ENCODE measurements around the gene NOL4. TPM values are rescaled to one million over a fixed set of nuclear protein-coding genes. Genes with fewer than 3 reads are reported as not detected.

The NOL4 gene
- total and polyA plus RNA-seq, 2 experiments from 2014 or later, result 0.52 to 0.63 TPM

DNA sequence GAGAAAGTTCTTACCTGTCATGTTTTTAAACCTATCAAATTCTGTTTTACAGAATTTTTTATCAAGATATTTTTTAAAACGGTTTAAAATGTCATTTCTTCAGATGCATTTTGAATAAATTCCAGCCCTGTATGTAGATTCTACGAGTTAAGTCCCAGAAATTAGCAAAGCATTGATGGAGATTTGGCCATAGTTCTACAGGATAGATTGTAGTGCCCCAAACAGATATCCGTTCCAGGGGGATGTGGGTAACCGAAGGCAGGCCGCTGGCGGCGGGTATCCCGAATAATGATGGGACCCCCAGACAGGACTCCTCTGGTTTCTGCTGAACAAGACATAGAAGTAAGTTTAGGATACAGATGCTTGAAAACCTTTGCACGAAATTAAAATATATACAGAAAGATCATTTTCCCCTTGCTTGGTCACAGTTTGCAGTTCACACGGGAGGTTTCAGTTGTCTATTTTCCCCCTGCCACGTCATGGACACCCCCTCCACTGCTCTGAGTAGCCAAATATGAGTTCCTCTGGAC, 755 bp downstream of the NOL4 start:
- DNase-seq (ENCODE audit: low spot score), result no peak
- no peaks in the 10 kb centered on the region for H3K36me3 ChIP-seq (ENCODE audit: insufficient read depth)
- H3K4me2 ChIP-seq, result peak overlapping the region; percentile 96
- peak overlapping the region; percentile 97 for H2AFZ ChIP-seq
- Mint-ChIP-seq H3K27ac (no peak overlapping the region), H3K36me3 (ENCODE audit: low read depth) (no peaks in the 10 kb centered on the region), H3K27me3 (ENCODE audit: insufficient read depth, low read depth, poor library complexity) (peaks cover 36% of the 10 kb centered on the region), H3K9me3 (no peaks in the 10 kb centered on the region), H3K4me3 (peak overlapping the region; percentile 79), H3K4me1 (peaks cover 14% of the 10 kb centered on the region; the same call in 2 of the 3 replicates)
- H3K27me3 ChIP-seq (ENCODE audit: insufficient read depth), result peaks cover 53% of the 10 kb centered on the region
- TF ChIP-seq ZNF114 (CRISPR knock-in tag; IDR thresholded peaks at IDR 0.05) (no peak), CREB1 (CRISPR knock-in tag; IDR thresholded peaks at IDR 0.05; ENCODE audit: low read depth) (no peak), EZH2 (IDR thresholded peaks at IDR 0.05; ENCODE audit: low read depth, unreplicated experiment) (peak; percentile 68)
- peaks cover 10% of the 10 kb centered on the region for H3K4me1 ChIP-seq (ENCODE audit: insufficient read depth)
- H3K79me2 ChIP-seq (replicated peaks; ENCODE audit: insufficient read depth), result no peaks in the 10 kb centered on the region
- H3K9me2 ChIP-seq (ENCODE audit: insufficient read depth), result 0 out of 2 replicates have a peak, but pooled peaks cover 4% of the 10 kb centered on the region
- peaks cover 4% of the 10 kb centered on the region; the same call in 1 of the 2 replicates for H3F3A ChIP-seq (replicated peaks; ENCODE audit: low read depth)
- ATAC-seq, result no peak
- H4K20me1 ChIP-seq (replicated peaks; ENCODE audit: insufficient read depth), result 0 out of 2 replicates have a peak, but pooled peaks cover 5% of the 10 kb centered on the region
- H3K4me3 ChIP-seq, result peak overlapping the region; percentile 80
- H3K27ac ChIP-seq (ENCODE audit: low read depth), result no peak overlapping the region

DNA sequence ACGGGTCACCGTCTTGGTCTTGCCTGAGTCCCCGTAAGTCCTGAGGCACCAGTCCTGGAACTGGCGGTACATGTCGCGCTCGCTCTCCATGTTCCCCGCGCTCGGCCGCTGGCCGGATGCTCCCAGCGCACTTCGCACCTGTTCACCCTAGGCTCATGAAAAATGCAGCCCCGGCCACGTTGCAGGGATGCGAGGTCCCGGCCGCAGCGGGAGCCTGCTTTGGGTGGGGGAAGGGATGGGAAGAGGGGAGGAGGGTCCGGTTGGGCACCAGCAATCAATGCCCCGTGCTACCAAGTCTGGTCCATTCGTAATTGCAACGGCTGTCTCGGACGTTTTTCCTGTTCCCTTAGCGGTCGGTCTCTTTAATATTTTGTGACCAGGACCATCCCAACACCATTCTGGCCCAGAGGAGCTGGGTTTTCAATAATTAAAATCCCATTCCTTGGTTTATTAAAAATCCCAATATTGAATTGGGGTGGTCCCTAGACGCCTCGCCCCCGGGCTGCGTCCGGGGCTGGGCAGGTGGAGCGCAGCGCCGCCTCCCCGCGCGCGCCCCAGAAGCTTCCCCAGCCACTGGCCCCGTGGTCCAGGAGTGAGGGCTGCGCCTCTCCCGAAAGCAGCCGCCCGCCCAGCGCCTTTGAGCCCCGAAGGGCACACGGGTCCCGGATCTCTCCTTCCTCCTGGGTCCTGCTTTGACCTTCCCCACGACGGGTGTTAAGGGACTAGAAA, 1.4 kb downstream of the NOL4 start:
- Histone ChIP-seq H3K36me3 (ENCODE audit: insufficient read depth) (no peaks in the 10 kb centered on the region), H3F3A (replicated peaks; ENCODE audit: low read depth) (peaks cover 4% of the 10 kb centered on the region; the same call in 1 of the 2 replicates), H2AFZ (peak overlapping the region; percentile 97), H3K9me2 (ENCODE audit: insufficient read depth) (no peaks in the 10 kb centered on the region), H3K27ac (ENCODE audit: low read depth) (no peak overlapping the region), H3K4me1 (ENCODE audit: insufficient read depth) (peaks cover 10% of the 10 kb centered on the region), H3K4me3 (peak overlapping the region; percentile 80), H3K27me3 (ENCODE audit: insufficient read depth) (peaks cover 53% of the 10 kb centered on the region), H3K4me2 (peak overlapping the region; percentile 96), H4K20me1 (replicated peaks; ENCODE audit: insufficient read depth) (0 out of 2 replicates have a peak, but pooled peaks cover 5% of the 10 kb centered on the region), H3K79me2 (replicated peaks; ENCODE audit: insufficient read depth) (no peaks in the 10 kb centered on the region)
- TF ChIP-seq CREB1 (CRISPR knock-in tag; IDR thresholded peaks at IDR 0.05; ENCODE audit: low read depth) (0 out of 2 replicates have a peak, but pooled peaks have one; percentile 14), JUNB (IDR thresholded peaks at IDR 0.05; ENCODE audit: unreplicated experiment) (no peak)
- peak overlapping the region; percentile 81 for H3K4me3 Mint-ChIP-seq
- H3K9me3 Mint-ChIP-seq, result no peaks in the 10 kb centered on the region
- no peak overlapping the region for H3K27ac Mint-ChIP-seq
- H3K4me1 Mint-ChIP-seq, result peaks cover 14% of the 10 kb centered on the region; the same call in 2 of the 3 replicates
- ATAC-seq (peak; percentile 37), DNase-seq (ENCODE audit: low spot score) (peak; percentile 80)
- H3K27me3 Mint-ChIP-seq (ENCODE audit: insufficient read depth, low read depth, poor library complexity), result peaks cover 36% of the 10 kb centered on the region
- H3K36me3 Mint-ChIP-seq (ENCODE audit: low read depth), result no peaks in the 10 kb centered on the region

DNA sequence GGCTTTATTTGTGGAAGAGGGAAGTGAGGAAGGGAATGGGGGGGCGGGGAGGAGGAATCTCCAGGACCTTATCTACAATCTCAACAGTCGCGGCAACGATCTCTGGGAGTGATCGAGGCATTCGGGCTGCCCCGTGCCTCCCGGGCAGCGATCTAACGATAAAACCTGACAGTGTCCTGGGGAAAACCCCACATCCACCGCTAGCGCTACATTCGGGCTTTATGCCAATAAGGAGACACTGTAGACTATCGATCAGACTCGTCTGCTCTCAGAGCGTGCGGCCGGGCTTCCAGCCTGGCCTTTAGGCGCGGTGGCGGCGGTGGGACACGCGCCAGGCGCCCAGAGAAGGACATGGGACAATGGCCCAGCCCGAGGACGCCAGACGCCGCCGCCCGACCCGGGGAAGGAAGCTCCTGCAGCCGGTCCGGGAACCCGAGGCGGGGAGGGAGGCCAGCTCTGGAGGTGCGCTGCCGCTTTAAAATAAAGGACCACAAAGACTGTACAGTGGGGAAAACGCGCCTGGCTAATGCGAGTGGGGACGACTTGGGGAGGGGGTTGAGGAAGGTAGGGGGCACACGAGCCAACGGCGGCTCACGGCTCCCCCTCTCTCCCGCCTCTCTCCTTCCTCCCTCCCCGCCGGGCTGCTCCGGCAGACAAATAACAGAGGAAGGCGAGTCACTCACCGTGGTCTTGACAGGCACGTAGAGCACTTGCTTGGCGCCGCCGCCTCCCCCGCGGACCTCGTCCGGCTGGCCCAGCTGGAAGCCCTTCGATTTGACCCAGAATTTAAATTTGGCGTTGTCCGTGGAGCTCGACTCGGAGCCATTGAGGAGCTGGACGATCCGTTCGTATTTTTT, 2.2 kb downstream of the NOL4 start:
- ATAC-seq (peak; percentile 55), DNase-seq (ENCODE audit: low spot score) (peak; percentile 79)
- Histone ChIP-seq H3K27me3 (ENCODE audit: insufficient read depth) (peaks cover 53% of the 10 kb centered on the region), H3K36me3 (ENCODE audit: insufficient read depth) (no peaks in the 10 kb centered on the region), H3K4me1 (ENCODE audit: insufficient read depth) (peaks cover 10% of the 10 kb centered on the region), H3F3A (replicated peaks; ENCODE audit: low read depth) (peaks cover 4% of the 10 kb centered on the region; the same call in 1 of the 2 replicates), H3K4me3 (peak overlapping the region; percentile 80), H3K4me2 (peak overlapping the region; percentile 96), H3K79me2 (replicated peaks; ENCODE audit: insufficient read depth) (no peaks in the 10 kb centered on the region), H3K27ac (ENCODE audit: low read depth) (no peak overlapping the region), H3K9me2 (ENCODE audit: insufficient read depth) (no peaks in the 10 kb centered on the region), H2AFZ (peak overlapping the region; percentile 97), H4K20me1 (replicated peaks; ENCODE audit: insufficient read depth) (0 out of 2 replicates have a peak, but pooled peaks cover 5% of the 10 kb centered on the region)
- H3K27me3 Mint-ChIP-seq (ENCODE audit: insufficient read depth, low read depth, poor library complexity), result peaks cover 36% of the 10 kb centered on the region
- H3K9me3 Mint-ChIP-seq, result no peaks in the 10 kb centered on the region
- H3K4me3 Mint-ChIP-seq, result peak overlapping the region; percentile 81
- H3K27ac Mint-ChIP-seq, result no peak overlapping the region
- peaks cover 14% of the 10 kb centered on the region; the same call in 2 of the 3 replicates for H3K4me1 Mint-ChIP-seq
- H3K36me3 Mint-ChIP-seq (ENCODE audit: low read depth), result no peaks in the 10 kb centered on the region
- TF ChIP-seq JUNB (IDR thresholded peaks at IDR 0.05; ENCODE audit: unreplicated experiment) (no peak), CREB1 (CRISPR knock-in tag; IDR thresholded peaks at IDR 0.05; ENCODE audit: low read depth) (no peak)
- TF ChIP-seq, protein P1, sequence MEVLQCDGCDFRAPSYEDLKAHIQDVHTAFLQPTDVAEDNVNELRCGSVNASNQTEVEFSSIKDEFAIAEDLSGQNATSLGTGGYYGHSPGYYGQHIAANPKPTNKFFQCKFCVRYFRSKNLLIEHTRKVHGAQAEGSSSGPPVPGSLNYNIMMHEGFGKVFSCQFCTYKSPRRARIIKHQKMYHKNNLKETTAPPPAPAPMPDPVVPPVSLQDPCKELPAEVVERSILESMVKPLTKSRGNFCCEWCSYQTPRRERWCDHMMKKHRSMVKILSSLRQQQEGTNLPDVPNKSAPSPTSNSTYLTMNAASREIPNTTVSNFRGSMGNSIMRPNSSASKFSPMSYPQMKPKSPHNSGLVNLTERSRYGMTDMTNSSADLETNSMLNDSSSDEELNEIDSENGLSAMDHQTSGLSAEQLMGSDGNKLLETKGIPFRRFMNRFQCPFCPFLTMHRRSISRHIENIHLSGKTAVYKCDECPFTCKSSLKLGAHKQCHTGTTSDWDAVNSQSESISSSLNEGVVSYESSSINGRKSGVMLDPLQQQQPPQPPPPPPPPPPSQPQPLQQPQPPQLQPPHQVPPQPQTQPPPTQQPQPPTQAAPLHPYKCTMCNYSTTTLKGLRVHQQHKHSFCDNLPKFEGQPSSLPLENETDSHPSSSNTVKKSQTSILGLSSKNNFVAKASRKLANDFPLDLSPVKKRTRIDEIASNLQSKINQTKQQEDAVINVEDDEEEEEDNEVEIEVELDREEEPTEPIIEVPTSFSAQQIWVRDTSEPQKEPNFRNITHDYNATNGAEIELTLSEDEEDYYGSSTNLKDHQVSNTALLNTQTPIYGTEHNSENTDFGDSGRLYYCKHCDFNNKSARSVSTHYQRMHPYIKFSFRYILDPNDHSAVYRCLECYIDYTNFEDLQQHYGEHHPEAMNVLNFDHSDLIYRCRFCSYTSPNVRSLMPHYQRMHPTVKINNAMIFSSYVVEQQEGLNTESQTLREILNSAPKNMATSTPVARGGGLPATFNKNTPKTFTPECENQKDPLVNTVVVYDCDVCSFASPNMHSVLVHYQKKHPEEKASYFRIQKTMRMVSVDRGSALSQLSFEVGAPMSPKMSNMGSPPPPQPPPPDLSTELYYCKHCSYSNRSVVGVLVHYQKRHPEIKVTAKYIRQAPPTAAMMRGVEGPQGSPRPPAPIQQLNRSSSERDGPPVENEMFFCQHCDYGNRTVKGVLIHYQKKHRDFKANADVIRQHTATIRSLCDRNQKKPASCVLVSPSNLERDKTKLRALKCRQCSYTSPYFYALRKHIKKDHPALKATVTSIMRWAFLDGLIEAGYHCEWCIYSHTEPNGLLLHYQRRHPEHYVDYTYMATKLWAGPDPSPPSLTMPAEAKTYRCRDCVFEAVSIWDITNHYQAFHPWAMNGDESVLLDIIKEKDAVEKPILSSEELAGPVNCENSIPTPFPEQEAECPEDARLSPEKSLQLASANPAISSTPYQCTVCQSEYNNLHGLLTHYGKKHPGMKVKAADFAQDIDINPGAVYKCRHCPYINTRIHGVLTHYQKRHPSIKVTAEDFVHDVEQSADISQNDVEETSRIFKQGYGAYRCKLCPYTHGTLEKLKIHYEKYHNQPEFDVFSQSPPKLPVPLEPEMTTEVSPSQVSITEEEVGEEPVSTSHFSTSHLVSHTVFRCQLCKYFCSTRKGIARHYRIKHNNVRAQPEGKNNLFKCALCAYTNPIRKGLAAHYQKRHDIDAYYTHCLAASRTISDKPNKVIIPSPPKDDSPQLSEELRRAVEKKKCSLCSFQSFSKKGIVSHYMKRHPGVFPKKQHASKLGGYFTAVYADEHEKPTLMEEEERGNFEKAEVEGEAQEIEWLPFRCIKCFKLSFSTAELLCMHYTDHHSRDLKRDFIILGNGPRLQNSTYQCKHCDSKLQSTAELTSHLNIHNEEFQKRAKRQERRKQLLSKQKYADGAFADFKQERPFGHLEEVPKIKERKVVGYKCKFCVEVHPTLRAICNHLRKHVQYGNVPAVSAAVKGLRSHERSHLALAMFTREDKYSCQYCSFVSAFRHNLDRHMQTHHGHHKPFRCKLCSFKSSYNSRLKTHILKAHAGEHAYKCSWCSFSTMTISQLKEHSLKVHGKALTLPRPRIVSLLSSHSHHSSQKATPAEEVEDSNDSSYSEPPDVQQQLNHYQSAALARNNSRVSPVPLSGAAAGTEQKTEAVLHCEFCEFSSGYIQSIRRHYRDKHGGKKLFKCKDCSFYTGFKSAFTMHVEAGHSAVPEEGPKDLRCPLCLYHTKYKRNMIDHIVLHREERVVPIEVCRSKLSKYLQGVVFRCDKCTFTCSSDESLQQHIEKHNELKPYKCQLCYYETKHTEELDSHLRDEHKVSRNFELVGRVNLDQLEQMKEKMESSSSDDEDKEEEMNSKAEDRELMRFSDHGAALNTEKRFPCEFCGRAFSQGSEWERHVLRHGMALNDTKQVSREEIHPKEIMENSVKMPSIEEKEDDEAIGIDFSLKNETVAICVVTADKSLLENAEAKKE (CRISPR knock-in tag; IDR thresholded peaks at IDR 0.05), result no peak

All from GM23338 (cell line).